B cell (primary cell): ENCODE data around the gene STOX2.

ENCODE experiments used
- EZH2 ChIP-seq: IDR thresholded peaks from 2 replicates; pipeline ENCODE4 v1.6.1; 2012; ENCODE audit warnings: borderline replicate concordance, low read depth, mild to moderate bottlenecking, moderate library complexity, low read length; ENCODE audit not compliant: insufficient read depth, poor library complexity, severe bottlenecking
- TF ChIP-seq, protein P1 (sequence below): fragments of 200-600 bp; IDR thresholded peaks from one replicate; pipeline ENCODE4 v1.8.0; 2022; ENCODE audit warnings: antibody characterized with exemption, mild to moderate bottlenecking

- no peak for TF ChIP-seq EZH2
- TF ChIP-seq, protein P1, sequence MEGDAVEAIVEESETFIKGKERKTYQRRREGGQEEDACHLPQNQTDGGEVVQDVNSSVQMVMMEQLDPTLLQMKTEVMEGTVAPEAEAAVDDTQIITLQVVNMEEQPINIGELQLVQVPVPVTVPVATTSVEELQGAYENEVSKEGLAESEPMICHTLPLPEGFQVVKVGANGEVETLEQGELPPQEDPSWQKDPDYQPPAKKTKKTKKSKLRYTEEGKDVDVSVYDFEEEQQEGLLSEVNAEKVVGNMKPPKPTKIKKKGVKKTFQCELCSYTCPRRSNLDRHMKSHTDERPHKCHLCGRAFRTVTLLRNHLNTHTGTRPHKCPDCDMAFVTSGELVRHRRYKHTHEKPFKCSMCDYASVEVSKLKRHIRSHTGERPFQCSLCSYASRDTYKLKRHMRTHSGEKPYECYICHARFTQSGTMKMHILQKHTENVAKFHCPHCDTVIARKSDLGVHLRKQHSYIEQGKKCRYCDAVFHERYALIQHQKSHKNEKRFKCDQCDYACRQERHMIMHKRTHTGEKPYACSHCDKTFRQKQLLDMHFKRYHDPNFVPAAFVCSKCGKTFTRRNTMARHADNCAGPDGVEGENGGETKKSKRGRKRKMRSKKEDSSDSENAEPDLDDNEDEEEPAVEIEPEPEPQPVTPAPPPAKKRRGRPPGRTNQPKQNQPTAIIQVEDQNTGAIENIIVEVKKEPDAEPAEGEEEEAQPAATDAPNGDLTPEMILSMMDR = no peak
These were observed 72.6 kb downstream of the STOX2 start for GRCh38 chr4:183977707-183978106.
